ENCODE data around the gene TLR10.
"Not testable (repeated sequence)": the region's sequence is repeated elsewhere in the genome, so short reads cannot be mapped to it uniquely, and the experiment has no call there.

The TLR10 gene

DNA sequence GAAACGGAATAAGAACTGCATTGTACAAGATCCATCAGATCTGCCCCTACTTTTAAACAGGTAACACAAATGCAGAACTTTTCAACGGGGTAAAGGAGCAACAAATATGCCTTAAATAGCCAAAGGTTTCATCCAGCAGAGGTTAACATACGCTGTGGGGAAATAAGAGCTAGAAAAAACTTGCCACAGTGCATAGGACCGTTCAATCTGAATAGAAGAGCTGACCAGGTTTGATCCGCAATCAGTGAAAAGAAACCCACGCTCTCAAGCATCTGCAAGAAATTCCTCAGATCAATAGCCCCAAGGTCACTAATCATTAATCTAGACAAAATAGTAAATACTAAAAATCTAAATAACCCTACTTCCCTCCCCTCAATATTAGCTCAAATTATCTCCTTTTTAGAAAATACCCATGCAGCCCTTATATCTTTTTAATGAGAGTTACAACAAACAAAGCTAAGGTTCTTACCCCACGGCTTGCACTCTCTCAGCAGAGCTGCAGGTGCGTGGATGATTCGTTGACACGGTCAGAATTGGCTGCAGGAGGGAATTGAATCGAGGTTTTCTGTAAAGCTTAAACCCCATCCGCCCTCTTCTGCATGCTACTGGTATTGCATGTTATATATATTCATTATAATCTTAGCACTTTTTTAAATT lies at the start of gene TLR10:
TLR10 (minus strand) TSS at position 539 of the 657 bp plus-strand sequence. CDS start 7,400 bp downstream, outside the sequence.
- DNase-seq: no peak

DNA sequence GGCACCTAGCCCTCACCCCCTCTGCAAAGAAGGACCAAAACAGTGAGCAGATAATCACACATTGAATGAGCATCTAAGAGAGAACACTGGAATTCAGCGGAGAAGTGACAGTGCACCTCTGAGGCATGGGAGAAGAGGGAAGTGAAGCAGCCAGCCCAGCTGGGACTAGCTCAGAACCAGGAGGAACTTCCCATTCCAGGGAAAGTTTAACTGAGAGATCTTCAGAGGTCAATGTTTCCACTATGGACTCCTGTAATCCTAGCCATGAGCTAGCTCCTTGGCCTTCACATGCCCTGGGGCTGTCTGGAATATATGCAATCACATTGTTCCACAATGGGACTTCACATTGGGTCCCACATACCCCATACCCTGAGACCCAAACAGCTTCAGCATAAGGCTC lies 49.4 kb upstream of the TLR10 start:
- no peak for DNase-seq

GRCh38 chr4:38831653-38832052 lies 48.9 kb upstream of the TLR10 start:
- no peak for DNase-seq

DNA sequence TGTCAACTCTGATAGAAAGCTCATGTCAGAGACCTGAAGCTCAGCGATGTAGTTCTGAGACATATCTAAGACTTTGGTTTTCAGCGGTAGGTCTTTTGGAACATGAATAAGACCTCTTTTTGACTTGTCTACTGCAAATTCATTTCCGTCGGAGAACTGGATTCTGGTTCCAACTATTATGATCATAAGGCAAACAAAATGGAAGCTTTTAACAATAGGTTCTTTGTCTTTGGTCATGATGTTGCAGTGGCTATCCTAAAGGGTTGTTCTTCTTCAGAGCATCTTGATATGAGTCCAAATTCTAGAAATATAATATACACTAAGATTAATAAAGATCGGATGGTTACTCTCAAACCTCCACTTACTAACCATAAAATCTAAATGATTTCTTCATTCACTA lies 46.4 kb upstream of the TLR10 start:
- DNase-seq: no peak

DNA sequence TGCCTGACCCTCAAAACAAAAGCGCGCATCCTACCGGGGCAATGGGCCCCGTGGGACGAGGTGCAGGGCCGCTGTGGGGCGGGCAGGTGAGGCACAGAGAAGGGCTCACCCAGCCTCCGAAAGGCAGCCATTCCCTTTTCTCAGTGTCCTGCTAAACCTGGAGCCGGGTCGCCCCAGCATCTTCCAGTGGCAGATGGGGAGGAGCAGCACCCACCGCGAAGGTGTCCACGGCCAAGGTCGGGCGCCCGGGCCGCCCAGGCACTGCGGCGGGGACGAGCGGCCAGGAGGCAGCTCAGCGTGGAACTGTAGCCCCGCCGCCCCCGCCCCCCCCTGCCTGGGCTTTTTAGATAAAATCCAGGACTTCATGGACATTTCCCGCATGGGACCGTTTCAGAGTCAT lies 41.0 kb upstream of the TLR10 start:
- DNase-seq: no peak

GRCh38 chr4:38822748-38823303 lies 40.0 kb upstream of the TLR10 start:
- DNase-seq: no peak

GRCh38 chr4:38821739-38822138 lies 38.9 kb upstream of the TLR10 start:
- DNase-seq: no peak

DNA sequence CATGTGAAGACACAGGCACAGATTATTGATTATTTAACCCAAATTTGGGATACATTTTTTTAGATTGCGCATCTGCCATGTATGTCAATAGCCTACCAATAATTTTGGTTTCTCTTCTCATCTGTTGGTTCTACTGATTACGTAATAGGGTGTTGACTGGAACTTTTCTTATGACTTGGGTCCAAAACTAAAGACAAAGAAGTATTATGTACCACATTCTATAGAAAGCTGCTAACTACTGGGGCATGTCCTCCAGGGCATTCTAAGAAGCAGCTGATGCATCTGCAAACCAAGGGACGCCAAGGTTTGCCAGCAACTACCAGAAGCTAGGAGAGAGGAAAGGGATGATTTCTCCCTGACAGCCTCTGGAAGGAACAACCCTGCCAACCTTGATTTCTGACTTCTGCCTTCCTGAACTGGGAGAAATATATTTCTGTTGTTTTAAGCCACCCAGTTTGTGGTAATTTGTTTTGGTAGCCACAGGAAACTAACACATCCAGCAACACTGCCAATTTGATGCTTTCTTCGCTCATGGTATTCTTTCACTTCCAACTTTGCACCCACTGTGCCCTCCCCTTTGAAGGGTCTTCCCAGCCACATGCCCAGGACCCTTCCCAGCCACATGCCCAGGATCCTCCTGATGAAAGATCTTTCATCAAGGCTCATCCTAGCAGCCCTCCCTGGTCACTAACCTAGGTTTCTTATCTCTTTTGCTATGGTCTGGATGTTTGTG lies 37.7 kb upstream of the TLR10 start:
- no peak for DNase-seq

DNA sequence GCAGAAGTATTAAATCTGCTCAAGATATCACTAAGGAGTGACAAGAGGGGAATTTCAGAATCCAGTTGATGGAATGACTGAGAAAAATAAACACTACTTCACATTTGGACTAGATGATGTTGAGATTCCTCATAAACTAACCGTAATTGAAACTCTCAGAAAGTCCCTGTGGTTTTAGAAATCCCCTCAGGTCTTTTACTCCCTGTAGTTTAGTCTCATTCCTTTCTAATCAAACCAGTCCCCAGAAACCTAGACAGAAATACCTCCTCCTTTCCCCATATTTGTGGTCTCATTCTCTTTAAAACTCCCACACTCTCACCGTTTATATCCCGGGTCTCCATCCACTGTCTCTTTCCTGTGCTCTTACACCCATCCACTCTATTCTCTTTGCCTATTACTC lies 36.8 kb upstream of the TLR10 start:
- no peak for DNase-seq

GRCh38 chr4:38818441-38818976 lies 35.7 kb upstream of the TLR10 start:
- no peak for DNase-seq

- no peak for DNase-seq
Measured at GRCh38 chr4:38815885-38816782, 33.3 kb upstream of the TLR10 start.

- DNase-seq: no peak
Measured at GRCh38 chr4:38814386-38814785, 31.6 kb upstream of the TLR10 start.

DNA sequence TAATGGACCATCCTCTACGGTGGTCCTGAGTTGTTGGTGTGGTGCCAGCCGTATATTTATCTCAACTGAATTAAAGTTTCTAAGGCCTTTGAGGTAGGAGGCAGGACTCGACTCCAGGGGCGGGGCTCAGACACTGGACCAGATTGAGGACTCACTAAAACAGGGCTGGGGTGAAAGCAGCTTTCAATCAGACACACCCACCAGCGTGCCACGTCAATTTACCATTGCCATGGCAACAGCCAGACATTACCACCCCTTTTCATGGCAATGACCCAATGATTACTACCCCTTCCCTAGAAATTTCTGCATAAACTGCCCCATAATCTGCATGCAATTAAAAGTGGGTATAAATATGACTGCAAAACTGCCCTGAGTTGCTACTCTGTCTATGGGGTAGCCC lies 28.5 kb upstream of the TLR10 start:
- DNase-seq: no peak

- not testable (repeated sequence) for DNase-seq
Measured at GRCh38 chr4:38807462-38807861, 24.7 kb upstream of the TLR10 start.

DNA sequence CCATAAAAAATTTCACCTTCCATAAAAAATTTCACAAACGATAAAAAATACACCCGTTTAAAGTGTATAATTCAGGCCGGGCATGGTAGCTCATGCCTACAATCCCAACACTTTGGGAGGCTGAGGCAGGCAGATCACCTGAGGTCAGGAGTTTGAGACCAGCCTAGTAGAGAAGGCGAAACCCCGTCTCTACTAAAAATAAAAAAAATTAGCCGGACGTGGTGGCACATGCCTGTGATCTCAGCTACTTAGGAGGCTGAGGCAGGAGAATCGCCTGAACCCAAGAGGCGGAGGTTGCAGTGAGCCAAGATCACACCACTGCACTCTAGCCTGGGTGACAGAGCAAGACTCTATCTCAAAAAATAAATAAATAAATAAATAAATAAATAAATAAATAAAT lies 23.5 kb upstream of the TLR10 start:
- DNase-seq: not testable (repeated sequence)

DNA sequence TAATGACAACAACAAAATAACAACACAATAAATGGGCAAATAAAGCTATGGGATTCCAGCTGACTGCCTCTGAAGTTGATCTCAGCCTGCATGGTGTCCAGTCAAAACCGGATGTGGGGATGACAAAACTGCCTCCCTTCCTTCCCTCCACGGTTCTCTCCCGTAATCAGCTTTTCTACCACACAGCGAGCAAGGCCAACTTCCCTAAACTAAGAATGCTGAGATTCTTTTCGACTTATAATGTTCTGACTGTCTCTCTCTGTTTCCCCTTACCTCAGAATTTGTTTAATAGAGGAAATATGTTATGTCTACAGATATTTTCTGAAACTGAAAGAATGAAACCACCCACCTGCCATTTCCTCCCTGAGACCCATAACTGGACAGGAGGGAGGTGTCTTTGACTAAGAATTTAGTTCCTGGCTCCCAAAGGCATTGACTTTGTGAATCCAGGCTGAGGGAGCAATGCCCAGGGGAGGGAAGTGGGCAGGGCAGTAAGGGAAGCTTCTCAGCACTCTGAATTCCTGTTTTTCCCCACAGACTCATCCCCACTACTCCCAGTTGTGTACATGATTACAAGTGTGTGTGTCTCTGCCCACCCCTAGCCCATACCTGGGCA lies 22.8 kb upstream of the TLR10 start:
- no peak for DNase-seq

GRCh38 chr4:38804654-38805295 lies 22.0 kb upstream of the TLR10 start, which contains the start of gene TLR1:
TSS of gene TLR1 (minus strand) at chr4:38804791. CDS start at chr4:38798831, 5,960 bp downstream.
- DNase-seq: no peak

DNA sequence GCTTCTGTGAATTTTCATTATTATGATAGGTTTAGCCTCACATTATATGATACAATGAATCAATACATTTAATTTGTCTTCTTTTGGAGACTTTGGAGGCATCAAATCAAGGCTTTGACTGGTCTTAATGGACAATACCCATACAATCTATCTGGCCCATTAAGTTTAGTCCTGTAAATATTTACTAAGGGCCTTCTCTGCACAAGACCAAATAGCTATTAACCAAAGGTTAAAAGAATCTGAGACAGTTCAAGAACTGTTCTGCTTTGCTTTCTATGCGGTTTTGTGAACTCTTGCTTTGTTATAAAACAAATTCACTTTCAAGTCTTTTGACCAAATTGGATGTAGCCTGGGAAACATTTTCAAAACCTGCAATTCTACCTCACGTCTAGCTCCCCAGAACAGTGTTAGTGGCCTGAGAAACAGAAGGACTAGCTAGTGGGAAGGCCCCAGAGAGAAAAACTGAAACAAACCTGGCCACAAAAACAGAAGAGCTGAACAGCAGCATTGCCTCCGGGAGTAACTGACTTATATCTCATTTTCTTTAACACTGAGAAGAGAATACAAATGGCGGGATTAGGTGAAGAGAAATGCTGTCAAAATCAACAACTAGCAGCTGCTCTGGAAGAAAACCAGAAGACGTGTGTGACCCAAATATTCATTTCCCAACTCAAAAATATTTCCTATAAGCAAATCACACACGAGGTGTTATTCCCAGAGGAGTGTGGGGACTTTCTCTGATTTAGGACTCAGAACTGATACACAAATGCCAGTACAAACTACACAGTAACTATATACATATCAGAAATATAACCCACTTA lies 21.3 kb upstream of the TLR10 start:
- DNase-seq: no peak

GRCh38 chr4:38802561-38803355 lies 20.0 kb upstream of the TLR10 start:
- DNase-seq: no peak

DNA sequence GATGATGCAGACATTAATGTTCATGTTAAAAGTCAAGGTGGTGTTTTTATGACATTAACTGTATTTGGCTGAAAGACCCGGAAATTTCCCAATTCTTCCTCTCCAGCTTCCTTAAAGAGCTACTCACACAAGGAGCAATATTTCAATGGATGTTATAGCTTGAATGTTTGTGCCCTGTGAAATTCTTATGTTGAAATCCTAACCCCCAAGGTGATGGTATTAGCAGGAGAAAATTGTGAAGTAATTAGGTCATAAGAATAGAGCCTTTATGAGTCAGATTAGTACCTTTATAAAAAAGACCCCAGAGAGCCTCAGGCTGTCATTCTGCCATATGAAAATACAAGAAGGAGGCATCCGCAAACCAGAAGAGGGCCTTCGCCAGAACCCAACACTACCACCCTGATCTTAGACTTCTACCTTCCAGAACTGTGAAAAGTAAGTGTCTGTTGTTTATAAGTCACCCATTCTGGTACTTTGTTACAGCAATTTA lies 18.2 kb upstream of the TLR10 start:
- no peak for DNase-seq

All from stimulated activated CD4-positive, alpha-beta T cell treated with anti-CD3 and anti-CD28 coated beads, Interleukin-4, amount 100 ng/mL, for 1 hour (primary cell).